Type B pancreatic cell (in vitro differentiated cells): ENCODE measurements around the gene RBM25. TPM values are rescaled to one million over a fixed set of nuclear protein-coding genes. Genes with fewer than 3 reads are reported as not detected.

Experiments
- DNase-seq: peaks from one replicate; pipeline ENCODE4 v3.0.0; 2021; ENCODE audit warnings: mixed read lengths; ENCODE audit not compliant: unreplicated experiment; ENCODE audit errors: extremely low spot score
- H3K27ac Mint-ChIP-seq: 2 replicates; pipeline ENCODE4 v1.8.0; 2021; ENCODE audit warnings: mild to moderate bottlenecking, mixed read lengths
- H3K27me3 Mint-ChIP-seq: 2 replicates; pipeline ENCODE4 v1.8.0; 2021; ENCODE audit warnings: mixed read lengths
- H3K36me3 Mint-ChIP-seq: 2 replicates; pipeline ENCODE4 v1.8.0; 2021; ENCODE audit warnings: mixed read lengths
- H3K4me1 Mint-ChIP-seq: one replicate; pipeline ENCODE4 v1.8.0; 2021; ENCODE audit warnings: mixed read lengths; ENCODE audit not compliant: unreplicated experiment
- H3K4me3 Mint-ChIP-seq: 2 replicates; pipeline ENCODE4 v1.8.0; 2021; ENCODE audit warnings: mild to moderate bottlenecking, mixed read lengths
- H3K9me3 Mint-ChIP-seq: 2 replicates; pipeline ENCODE4 v1.8.0; 2021; ENCODE audit warnings: mixed read lengths
- total RNA-seq: library from RNA; stranded (reverse); gene quantifications from 2 replicates; pipeline ENCODE4 v1.2.1, GENCODE V29; 2021; ENCODE audit warnings: low replicate concordance
- TF ChIP-seq, protein P1 (sequence below): fragments of 200-600 bp; sonication (generic); conservative IDR thresholded peaks from 2 replicates; pipeline ENCODE4 v1.5.0; 2021; ENCODE audit warnings: antibody characterized with exemption, mild to moderate bottlenecking

The RBM25 gene
- total RNA-seq, 1 donor from 2014 or later, result 94.6 TPM

DNA sequence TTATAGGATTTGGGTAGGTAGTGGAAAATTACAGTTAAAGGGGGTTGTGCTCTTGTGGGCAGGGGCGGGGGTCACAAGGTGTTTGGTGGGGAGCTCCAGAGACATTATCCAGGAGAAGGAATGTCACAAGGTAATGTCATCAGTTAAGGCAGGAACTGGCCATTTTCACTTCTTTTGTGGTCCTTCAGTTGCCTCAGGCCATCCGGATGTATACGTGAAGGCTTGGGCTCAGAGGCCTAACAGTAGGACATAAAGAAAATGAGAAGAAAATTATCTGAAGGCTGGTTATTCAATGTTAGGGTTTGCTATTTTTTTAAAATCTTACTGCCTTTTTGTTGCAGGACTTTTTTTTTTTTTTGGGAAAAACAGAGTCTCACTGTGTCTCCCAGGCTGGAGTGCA is 75.5 kb downstream of the RBM25 start:
- Mint-ChIP-seq H3K4me3 (no peak overlapping the region), H3K27ac (peak overlapping the region; percentile 15), H3K36me3 (peaks cover 8% of the 10 kb centered on the region), H3K27me3 (no peaks in the 10 kb centered on the region), H3K4me1 (peaks cover 9% of the 10 kb centered on the region), H3K9me3 (peaks cover 14% of the 10 kb centered on the region)
- DNase-seq, result no peak
- TF ChIP-seq, protein P1, sequence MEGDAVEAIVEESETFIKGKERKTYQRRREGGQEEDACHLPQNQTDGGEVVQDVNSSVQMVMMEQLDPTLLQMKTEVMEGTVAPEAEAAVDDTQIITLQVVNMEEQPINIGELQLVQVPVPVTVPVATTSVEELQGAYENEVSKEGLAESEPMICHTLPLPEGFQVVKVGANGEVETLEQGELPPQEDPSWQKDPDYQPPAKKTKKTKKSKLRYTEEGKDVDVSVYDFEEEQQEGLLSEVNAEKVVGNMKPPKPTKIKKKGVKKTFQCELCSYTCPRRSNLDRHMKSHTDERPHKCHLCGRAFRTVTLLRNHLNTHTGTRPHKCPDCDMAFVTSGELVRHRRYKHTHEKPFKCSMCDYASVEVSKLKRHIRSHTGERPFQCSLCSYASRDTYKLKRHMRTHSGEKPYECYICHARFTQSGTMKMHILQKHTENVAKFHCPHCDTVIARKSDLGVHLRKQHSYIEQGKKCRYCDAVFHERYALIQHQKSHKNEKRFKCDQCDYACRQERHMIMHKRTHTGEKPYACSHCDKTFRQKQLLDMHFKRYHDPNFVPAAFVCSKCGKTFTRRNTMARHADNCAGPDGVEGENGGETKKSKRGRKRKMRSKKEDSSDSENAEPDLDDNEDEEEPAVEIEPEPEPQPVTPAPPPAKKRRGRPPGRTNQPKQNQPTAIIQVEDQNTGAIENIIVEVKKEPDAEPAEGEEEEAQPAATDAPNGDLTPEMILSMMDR, result no peak

- Mint-ChIP-seq H3K36me3 (peaks cover 8% of the 10 kb centered on the region), H3K9me3 (peaks cover 14% of the 10 kb centered on the region), H3K4me1 (peaks cover 14% of the 10 kb centered on the region), H3K27ac (peak overlapping the region; percentile 94), H3K4me3 (peak overlapping the region; percentile 90), H3K27me3 (no peaks in the 10 kb centered on the region)
- no peak for DNase-seq
- TF ChIP-seq, protein P1, result no peak
Observed at GRCh38 chr14:73136085-73136386, 77.7 kb downstream of the RBM25 start.

DNA sequence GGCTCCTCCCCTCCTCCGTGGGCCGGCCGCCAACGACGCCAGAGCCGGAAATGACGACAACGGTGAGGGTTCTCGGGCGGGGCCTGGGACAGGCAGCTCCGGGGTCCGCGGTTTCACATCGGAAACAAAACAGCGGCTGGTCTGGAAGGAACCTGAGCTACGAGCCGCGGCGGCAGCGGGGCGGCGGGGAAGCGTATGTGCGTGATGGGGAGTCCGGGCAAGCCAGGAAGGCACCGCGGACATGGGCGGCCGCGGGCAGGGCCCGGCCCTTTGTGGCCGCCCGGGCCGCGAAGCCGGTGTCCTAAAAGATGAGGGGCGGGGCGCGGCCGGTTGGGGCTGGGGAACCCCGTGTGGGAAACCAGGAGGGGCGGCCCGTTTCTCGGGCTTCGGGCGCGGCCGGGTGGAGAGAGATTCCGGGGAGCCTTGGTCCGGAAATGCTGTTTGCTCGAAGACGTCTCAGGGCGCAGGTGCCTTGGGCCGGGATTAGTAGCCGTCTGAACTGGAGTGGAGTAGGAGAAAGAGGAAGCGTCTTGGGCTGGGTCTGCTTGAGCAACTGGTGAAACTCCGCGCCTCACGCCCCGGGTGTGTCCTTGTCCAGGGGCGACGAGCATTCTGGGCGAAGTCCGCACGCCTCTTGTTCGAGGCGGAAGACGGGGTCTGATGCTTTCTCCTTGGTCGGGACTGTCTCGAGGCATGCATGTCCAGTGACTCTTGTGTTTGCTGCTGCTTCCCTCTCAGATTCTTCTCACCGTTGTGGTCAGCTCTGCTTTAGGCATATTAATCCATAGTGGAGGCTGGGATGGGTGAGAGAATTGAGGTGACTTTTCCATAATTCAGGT is 78.3 kb downstream of the RBM25 start, which contains the start of gene PSEN1:
Gene PSEN1, plus strand, starts transcription at position 121 of the 839 bp plus-strand sequence. CDS start 11,513 bp downstream, outside the sequence.
- H3K27me3 Mint-ChIP-seq, result no peaks in the 10 kb centered on the region
- H3K9me3 Mint-ChIP-seq, result peaks cover 14% of the 10 kb centered on the region
- TF ChIP-seq, protein P1, result no peak
- H3K27ac Mint-ChIP-seq, result peak within 1 kb of the TSS; percentile 94
- peak; percentile 98 for DNase-seq
- H3K36me3 Mint-ChIP-seq, result peaks cover 8% of the 10 kb centered on the region
- peak within 1 kb of the TSS; percentile 90 for H3K4me3 Mint-ChIP-seq
- H3K4me1 Mint-ChIP-seq, result peaks cover 16% of the 10 kb centered on the region

DNA sequence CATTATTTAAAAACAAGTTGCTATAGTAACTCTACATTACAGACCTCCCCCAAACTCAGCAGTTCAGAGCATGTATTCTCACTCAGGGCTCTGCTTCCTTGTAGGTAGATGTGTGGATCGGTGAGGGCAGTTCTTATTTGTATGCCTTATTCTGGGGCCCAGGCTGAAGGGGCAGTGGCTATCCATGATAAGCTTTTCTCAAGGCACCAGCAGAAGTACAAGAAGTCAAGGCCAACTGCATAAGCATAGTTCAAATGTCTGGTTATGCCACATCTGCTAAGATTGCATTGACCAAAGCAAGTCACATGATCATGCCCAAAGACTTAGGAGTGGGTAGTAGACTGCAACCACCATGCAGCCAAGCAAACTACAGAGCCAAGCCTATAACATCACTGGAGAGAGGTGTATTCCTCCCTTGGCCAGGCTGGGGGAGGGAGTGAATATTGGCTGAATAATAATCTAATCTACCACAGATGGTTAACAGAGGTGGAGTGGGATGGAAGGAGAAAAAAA is 82.5 kb downstream of the RBM25 start:
- H3K27me3 Mint-ChIP-seq, result no peaks in the 10 kb centered on the region
- peaks cover 11% of the 10 kb centered on the region for H3K36me3 Mint-ChIP-seq
- H3K27ac Mint-ChIP-seq, result peak overlapping the region; percentile 4
- H3K4me1 Mint-ChIP-seq, result peaks cover 31% of the 10 kb centered on the region
- DNase-seq, result no peak
- TF ChIP-seq, protein P1, result no peak
- no peak overlapping the region for H3K4me3 Mint-ChIP-seq
- H3K9me3 Mint-ChIP-seq, result no peaks in the 10 kb centered on the region

DNA sequence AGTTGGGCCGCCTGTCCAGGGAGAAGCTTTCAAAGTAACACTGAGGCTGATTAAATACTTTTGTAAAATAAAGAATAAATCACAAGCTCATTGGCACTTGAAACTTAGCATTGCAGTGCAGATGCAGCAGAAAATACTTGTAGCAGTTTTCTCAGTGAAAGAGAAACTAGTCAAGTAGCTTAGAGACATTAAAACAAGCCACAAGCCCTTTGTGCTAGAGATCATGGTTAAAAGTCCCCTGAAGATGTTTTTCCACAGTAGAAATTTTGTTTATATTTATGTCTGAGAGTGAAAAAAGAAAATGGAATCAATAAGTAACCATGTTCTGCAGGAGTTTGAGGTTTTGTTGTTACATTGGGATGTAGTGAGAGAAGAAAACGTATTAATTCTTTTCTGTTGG is 83.9 kb downstream of the RBM25 start:
- H3K27ac Mint-ChIP-seq, result peak overlapping the region; percentile 56

More for the DNA sequence above, 83.9 kb downstream of the RBM25 start:
- no peak for DNase-seq
- Mint-ChIP-seq H3K4me3 (no peak overlapping the region), H3K4me1 (peaks cover 32% of the 10 kb centered on the region), H3K36me3 (peaks cover 12% of the 10 kb centered on the region), H3K9me3 (no peaks in the 10 kb centered on the region), H3K27me3 (no peaks in the 10 kb centered on the region)
- TF ChIP-seq, protein P1, result no peak
